Panc1 (cell line): ENCODE data around the gene STAT4. TPM values are rescaled to one million over a fixed set of nuclear protein-coding genes. Genes with fewer than 3 reads are reported as not detected.

Experiments used
- ATAC-seq: fragments of 200-7000 bp; cut with Tn5 transposase; 2 replicates; pipeline ENCODE4 v1.9.1; 2020; ENCODE audit warnings: mild to moderate bottlenecking, moderate library complexity
- BruUV-seq: library from RNA; stranded (reverse); fragments of 400-500 nt; replicated peaks from 2 replicates; lab custom pipeline; 2021; lab: Mats Ljungman, UMichigan
- CTCF ChIA-PET: fragments of 300-600 bp; sonication (Branson Sonifier 250); formaldehyde crosslinking; loops from one replicate; lab custom pipeline; 2022; ENCODE audit warnings: antibody characterized with exemption; lab: Charles Lee
- POLR2A ChIA-PET: fragments of 300-600 bp; sonication (Branson Sonifier 250); formaldehyde crosslinking; loops from one replicate; lab custom pipeline; 2022; ENCODE audit warnings: antibody characterized with exemption; lab: Charles Lee
- DNase-seq: peaks from one replicate; pipeline ENCODE4 v3.0.0-alpha.2; 2010; ENCODE audit warnings: low read depth, low spot score
- H3K27ac ChIP-seq: 2 replicates; pipeline ENCODE4 v1.5.1; 2011; ENCODE audit warnings: mild to moderate bottlenecking, low read length, inconsistent platforms
- H3K27me3 ChIP-seq: fragments of 200-500 bp; sonication (Bioruptor generic); 2 replicates; pipeline ENCODE4 v1.6.0; 2014; ENCODE audit warnings: low read length, inconsistent platforms; ENCODE audit not compliant: control insufficient read depth, insufficient read depth
- H3K36me3 ChIP-seq: fragments of 200-500 bp; sonication (Bioruptor generic); 2 replicates; pipeline ENCODE4 v1.5.1; 2014; ENCODE audit warnings: inconsistent platforms, mild to moderate bottlenecking, low read length, moderate library complexity; ENCODE audit not compliant: control insufficient read depth, insufficient read depth
- H3K4me1 ChIP-seq: 2 replicates; pipeline ENCODE4 v1.5.1; 2011; ENCODE audit warnings: inconsistent platforms, mild to moderate bottlenecking, low read length, moderate library complexity; ENCODE audit not compliant: control insufficient read depth, insufficient read depth
- H3K4me3 ChIP-seq, 2 experiments: 2 replicates each; pipeline ENCODE4 v1.5.1; 2011 to 2012; ENCODE audit warnings: low read depth in 2 of 2, low read length in 2 of 2, mild to moderate bottlenecking in 2 of 2, inconsistent platforms in 1 of 2, moderate library complexity in 1 of 2
- H3K9me3 ChIP-seq: fragments of 200-500 bp; sonication (Bioruptor generic); 2 replicates; pipeline ENCODE4 v1.5.1; 2014; ENCODE audit warnings: low read depth, mild to moderate bottlenecking, inconsistent platforms, low read length, moderate library complexity; ENCODE audit not compliant: control insufficient read depth, insufficient read depth
- CTCF ChIP-seq: fragments of 450-650 bp; IDR thresholded peaks from 2 replicates; pipeline ENCODE4 v1.5.1; 2017; ENCODE audit warnings: mild to moderate bottlenecking
- POLR2AphosphoS5 ChIP-seq: IDR thresholded peaks from 2 replicates; pipeline ENCODE4 v1.6.1; 2012; ENCODE audit warnings: mild to moderate bottlenecking, low read depth, low read length, moderate library complexity
- REST ChIP-seq, 2 experiments: IDR thresholded peaks; 2 replicates each; pipeline ENCODE4 v1.6.1; 2011 to 2012; ENCODE audit warnings: low read depth in 2 of 2, control low read depth in 1 of 2, low read length in 1 of 2, mild to moderate bottlenecking in 1 of 2, moderate library complexity in 1 of 2; ENCODE audit not compliant: insufficient read depth in 1 of 2
- SIN3A ChIP-seq: IDR thresholded peaks from 2 replicates; pipeline ENCODE4 v1.6.1; 2012; ENCODE audit warnings: low read depth, mild to moderate bottlenecking, low read length, moderate library complexity, borderline replicate concordance; ENCODE audit not compliant: insufficient read depth
- TCF7L2 ChIP-seq: IDR thresholded peaks from 2 replicates; pipeline ENCODE4 v1.6.1; 2011; ENCODE audit warnings: mild to moderate bottlenecking, low read depth, low read length, inconsistent platforms
- in situ Hi-C: cut with HindIII; loops from 2 replicates; pipeline ENCODE4 v1.10.0; 2016; ENCODE audit warnings: low sequenced_read_pairs, low pct_unique_long_range_greater_than_20kb
- intact Hi-C: fragments of 100-400 bp; cut with micrococcal nuclease; formaldehyde crosslinking; loops from one replicate; pipeline ENCODE4 v1.10.0; 2022; ENCODE audit not compliant: unreplicated experiment
- total RNA-seq: library from RNA; stranded (reverse); gene quantifications from one replicate; pipeline ENCODE4 v1.2.1, GENCODE V29; 2021; ENCODE audit not compliant: unreplicated experiment

STAT4 gene
- total RNA-seq, 1 experiment from 2014 or later = 0.05 TPM

- H3K4me1 ChIP-seq = peaks cover 42% of the 10 kb centered on the region
- ChIA-PET CTCF (no interaction called here), POLR2A (no interaction called here)
- BruUV-seq = no TSS peak
- peak overlapping the region; percentile 72 for H3K27ac ChIP-seq
- no peaks in the 10 kb centered on the region for H3K27me3 ChIP-seq
- no peaks in the 10 kb centered on the region for H3K36me3 ChIP-seq
- no peak for ATAC-seq
- intact Hi-C loops (no loop called here), in situ Hi-C loops (no loop called here)
- no peak for DNase-seq
- no peaks in the 10 kb centered on the region for H3K9me3 ChIP-seq
- H3K4me3 ChIP-seq = no peak overlapping the region
- no peak for TF ChIP-seq SIN3A
- no peak for TF ChIP-seq CTCF
- TF ChIP-seq TCF7L2 = no peak
- TF ChIP-seq POLR2AphosphoS5 = no peak
- TF ChIP-seq REST (IDR thresholded peaks at IDR 0.05; ENCODE audit: insufficient read depth in 1 of 2, low read depth in 2 of 2, low read length in 1 of 2) = no peak
These were observed 20.0 kb upstream of the STAT4 start for GRCh38 chr2:191170773-191171172.

- DNase-seq = no peak
- ChIA-PET CTCF (no interaction called here), POLR2A (no interaction called here)
- peaks cover 43% of the 10 kb centered on the region for H3K4me1 ChIP-seq
- no peaks in the 10 kb centered on the region for H3K27me3 ChIP-seq
- peak overlapping the region; percentile 77 for H3K27ac ChIP-seq
- intact Hi-C loops = no loop called here
- no TSS peak for BruUV-seq
- TF ChIP-seq SIN3A (no peak), TCF7L2 (peak; percentile 71)
- no peaks in the 10 kb centered on the region for H3K9me3 ChIP-seq
- ATAC-seq = peak; percentile 62
- H3K4me3 ChIP-seq = no peak overlapping the region
- no peaks in the 10 kb centered on the region for H3K36me3 ChIP-seq
- in situ Hi-C loops = no loop called here
These were observed 19.5 kb upstream of the STAT4 start for GRCh38 chr2:191170301-191170636.

- no TSS peak for BruUV-seq
- Histone ChIP-seq H3K4me1 (peaks cover 43% of the 10 kb centered on the region), H3K9me3 (no peaks in the 10 kb centered on the region), H3K4me3 (no peak overlapping the region), H3K27ac (peak overlapping the region; percentile 77), H3K27me3 (no peaks in the 10 kb centered on the region), H3K36me3 (no peaks in the 10 kb centered on the region)
- in situ Hi-C loops (no loop called here), intact Hi-C loops (loop anchor here (5.0 to 10.0 kb wide), 2 partner anchors 215 to 333 kb away; no protein-coding TSS in a partner anchor)
- peak; percentile 54 for ATAC-seq
- no peak for DNase-seq
- ChIA-PET CTCF (interaction anchor here (0.6 kb wide), 1 partner anchor 332 kb away, joined by 5 read pairs; no protein-coding TSS in a partner anchor), POLR2A (interaction anchor here (0.6 kb wide), 1 partner anchor 371 kb away, joined by 3 read pairs; no protein-coding TSS in a partner anchor)
- TF ChIP-seq POLR2AphosphoS5 (no peak), REST (IDR thresholded peaks at IDR 0.05; ENCODE audit: insufficient read depth in 1 of 2, low read depth in 2 of 2, low read length in 1 of 2) (no peak), SIN3A (no peak), TCF7L2 (no peak), CTCF (no peak)
These were observed 18.9 kb upstream of the STAT4 start for GRCh38 chr2:191169456-191170300.
